A549 treated with CORT108297 at 1 μM for 4 hours (cell line): ENCODE measurements around the gene TMEM259. TPM values are rescaled to one million over a fixed set of nuclear protein-coding genes. Genes with fewer than 3 reads are reported as not detected.

Experiments used
- total RNA-seq: library from RNA; stranded (reverse); fragments of 200-300 nt; extraction: Qiagen RNA extraction; gene quantifications from 5 replicates; pipeline ENCODE4 v1.2.3, GENCODE V29; 2022

TMEM259 gene
- 64.9 to 127 TPM (median 121 TPM) in 5 replicates for total RNA-seq

DNA sequence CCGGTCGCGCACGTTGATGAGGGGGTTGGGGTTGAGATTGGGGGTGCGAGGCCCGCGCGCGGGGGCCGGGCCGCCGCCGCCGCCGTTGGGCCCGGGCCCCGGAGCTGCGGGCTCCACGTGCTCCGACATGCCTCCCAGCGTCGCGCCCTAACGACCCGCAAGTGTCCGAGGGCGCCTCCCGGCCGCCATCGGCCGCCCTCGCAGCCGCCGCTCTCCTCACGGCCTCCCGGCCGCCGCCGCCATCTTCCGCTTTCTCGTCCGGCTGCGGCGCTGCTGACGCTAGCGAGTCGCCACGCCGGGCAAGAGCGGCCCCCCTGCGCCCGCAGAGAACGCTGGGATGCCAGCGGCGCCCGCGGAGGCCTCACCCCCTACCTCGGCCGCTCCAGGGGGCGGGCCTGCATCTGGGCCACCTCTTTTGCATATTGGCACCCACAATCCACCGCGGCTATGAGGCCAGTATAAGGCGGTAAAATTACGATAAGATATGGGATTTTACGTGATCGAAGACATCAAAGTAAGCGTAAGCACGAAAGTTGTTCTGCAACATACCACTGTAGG, at the start of gene TMEM259:
TMEM259 (minus strand) TSS at position 256 of the 558 bp plus-strand sequence; CDS start at position 129, 127 bp downstream.

DNA sequence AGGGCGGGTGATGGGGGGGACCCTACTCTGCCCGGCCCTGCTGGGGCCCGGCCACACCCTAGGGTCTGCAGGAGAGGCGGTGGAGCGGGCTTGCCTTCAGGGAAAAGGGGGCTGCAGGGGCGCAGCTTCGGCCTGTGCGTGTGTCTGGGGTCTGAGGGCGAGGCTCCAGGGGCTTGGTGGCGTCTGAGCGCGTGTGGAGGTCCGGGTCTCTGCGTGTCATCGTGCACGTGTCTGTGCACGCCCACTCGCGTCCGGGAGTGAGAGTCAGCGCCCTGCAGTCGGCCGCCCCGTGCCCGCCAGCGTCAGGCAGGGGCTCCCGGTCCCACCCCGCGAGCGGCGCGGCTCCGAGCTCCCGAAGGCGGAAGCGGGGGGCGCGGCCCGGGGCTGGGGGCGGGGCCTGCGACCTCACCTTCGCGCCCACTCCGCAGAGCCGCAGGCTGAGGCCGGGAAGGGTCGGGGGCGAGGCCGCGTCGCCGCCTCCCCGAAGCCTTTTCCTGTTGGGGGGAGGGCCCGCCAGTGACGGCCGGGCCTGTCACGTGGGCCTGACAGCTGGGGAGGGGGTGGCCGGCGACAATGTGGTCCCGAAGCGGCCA, 45.9 kb upstream of the TMEM259 start, which contains the start of gene ARHGAP45:
ARHGAP45 (plus strand) TSS at position 420 of the 593 bp plus-strand sequence. CDS start 239 bp downstream, outside the sequence.

GRCh38 chr19:1039646-1040475, 18.9 kb upstream of the TMEM259 start, which contains the start of gene ABCA7:
TSS of gene ABCA7 (plus strand) at chr19:1040107. CDS start at chr19:1041362, 1,255 bp downstream.

GRCh38 chr19:1025960-1026782, 5.2 kb upstream of the TMEM259 start, which contains the start of gene CNN2:
TSS of gene CNN2 (plus strand) at chr19:1026608. CDS start at chr19:1026662, 54 bp downstream.

DNA sequence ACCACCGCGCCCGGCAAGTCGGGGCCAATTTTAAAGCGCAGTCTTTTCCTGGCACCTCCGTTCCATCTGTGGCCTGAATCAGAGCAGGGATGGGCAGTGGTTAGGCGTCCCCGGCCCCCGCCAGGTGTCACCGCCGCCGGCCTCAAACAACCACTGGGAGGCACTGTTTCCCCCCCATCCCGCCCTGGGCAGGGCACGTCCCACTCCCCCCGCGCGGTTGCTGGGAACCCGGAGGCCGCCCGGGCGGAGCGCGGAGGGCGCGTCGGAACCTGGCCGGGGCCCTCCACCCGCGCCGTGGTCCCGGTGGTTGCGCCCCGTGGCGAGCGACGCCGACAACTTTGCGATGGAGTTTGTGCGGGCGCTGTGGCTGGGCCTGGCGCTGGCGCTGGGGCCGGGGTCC, 20.8 kb downstream of the TMEM259 start, which contains the start of gene GRIN3B:
GRIN3B (plus strand) TSS at position 325 of the 400 bp plus-strand sequence; CDS start at position 344, 19 bp downstream.

GRCh38 chr19:984165-984967, 36.6 kb downstream of the TMEM259 start, which contains the start of gene WDR18:
TSS of gene WDR18 (plus strand) at chr19:984345. CDS start at chr19:984354, 9 bp downstream.

Other genes starting within 250 kb of the TMEM259 start
- 212 to 223 TPM (median 220 TPM) in 5 replicates for gene PTBP1, start 223.7 kb downstream of the TMEM259 start, total RNA-seq
- 3.6 to 5.1 TPM (median 4.5 TPM) in 5 replicates for gene PLPPR3, start 199.2 kb downstream of the TMEM259 start, total RNA-seq
- 0.21 to 0.54 TPM (median 0.25 TPM) in 5 replicates for gene AZU1, start 193.3 kb downstream of the TMEM259 start, total RNA-seq
- gene PRTN3, start 180.1 kb downstream of the TMEM259 start, total RNA-seq: 0.27 to 0.56 TPM (median 0.34 TPM) in 5 replicates
- 0.12 TPM in 1 of 5 replicates, not detected in the others for gene ELANE, start 168.8 kb downstream of the TMEM259 start, total RNA-seq
- gene CFD, start 161.5 kb downstream of the TMEM259 start, total RNA-seq: 8.5 to 24.7 TPM (median 24.1 TPM) in 5 replicates
- gene MED16, start 127.9 kb downstream of the TMEM259 start, total RNA-seq: 11.3 to 22.3 TPM (median 21.5 TPM) in 5 replicates
- gene RNU6-9, start 127.6 kb downstream of the TMEM259 start, total RNA-seq: not detected in 5 replicates
- 25.4 to 43.0 TPM (median 40.9 TPM) in 5 replicates for gene R3HDM4, start 107.9 kb downstream of the TMEM259 start, total RNA-seq
- gene KISS1R, start 103.8 kb downstream of the TMEM259 start, total RNA-seq: 0.14 to 0.82 TPM (median 0.52 TPM) in 5 replicates
- gene ARID3A, start 95.1 kb downstream of the TMEM259 start, total RNA-seq: 5.1 to 6.6 TPM (median 6.1 TPM) in 5 replicates
- 41.6 to 74.7 TPM (median 68.5 TPM) in 5 replicates for gene WDR18, start 36.8 kb downstream of the TMEM259 start, total RNA-seq
- gene GRIN3B, start 20.7 kb downstream of the TMEM259 start, total RNA-seq: 1.5 to 3.4 TPM (median 2.6 TPM) in 5 replicates
- not detected in 5 replicates for gene RNU6-2, start 399 bp upstream of the TMEM259 start, total RNA-seq
- gene CNN2, start 5.5 kb upstream of the TMEM259 start, total RNA-seq: 49.8 to 59.3 TPM (median 58.6 TPM) in 5 replicates
- gene ABCA7, start 19.0 kb upstream of the TMEM259 start, total RNA-seq: 7.2 to 11.6 TPM (median 10.6 TPM) in 5 replicates
- gene ARHGAP45, start 46.0 kb upstream of the TMEM259 start, total RNA-seq: 1.7 to 2.7 TPM (median 2.6 TPM) in 5 replicates
- gene POLR2E, start 74.3 kb upstream of the TMEM259 start, total RNA-seq: 187 to 252 TPM (median 237 TPM) in 5 replicates
- gene GPX4, start 82.9 kb upstream of the TMEM259 start, total RNA-seq: 409 to 501 TPM (median 496 TPM) in 5 replicates
- gene SBNO2, start 153.1 kb upstream of the TMEM259 start, total RNA-seq: 28.1 to 47.8 TPM (median 46.9 TPM) in 5 replicates
- 28.4 to 40.6 TPM (median 39.4 TPM) in 5 replicates for gene STK11, start 184.7 kb upstream of the TMEM259 start, total RNA-seq
- gene CBARP, start 216.9 kb upstream of the TMEM259 start, total RNA-seq: 2.3 to 4.9 TPM (median 4.5 TPM) in 5 replicates
- gene ATP5F1D, start 220.6 kb upstream of the TMEM259 start, total RNA-seq: 80.9 to 184 TPM (median 172 TPM) in 5 replicates
- 38.8 to 50.5 TPM (median 43.1 TPM) in 5 replicates for gene MIDN, start 227.5 kb upstream of the TMEM259 start, total RNA-seq
- gene CIRBP, start 248.2 kb upstream of the TMEM259 start, total RNA-seq: 90.2 to 178 TPM (median 95.7 TPM) in 5 replicates